Vagina (tissue), 2 donors: ENCODE measurements around the gene CHMP1B. TPM values are rescaled to one million over a fixed set of nuclear protein-coding genes. Genes with fewer than 3 reads are reported as not detected.

Experiments used
- DNase-seq, 2 donors: peaks; one replicate each; pipeline ENCODE4 v3.0.0-alpha.2; 2017; ENCODE audit errors: extremely low spot score in 2 of 2
- H3K27ac ChIP-seq: fragments of 200-600 bp; sonication (generic); one replicate; pipeline ENCODE4 v1.5.1; 2019
- H3K27me3 ChIP-seq: fragments of 200-600 bp; sonication (generic); one replicate; pipeline ENCODE4 v1.5.1; 2019
- H3K36me3 ChIP-seq, 2 donors: fragments of 200-600 bp; sonication (generic); one replicate each; pipeline ENCODE4 v1.5.1; 2017 to 2019
- H3K4me1 ChIP-seq: fragments of 200-600 bp; sonication (generic); one replicate; pipeline ENCODE4 v1.5.1; 2019
- H3K4me3 ChIP-seq, 2 donors: fragments of 200-600 bp; sonication (generic); 1 replicate in 1 of 2; 2 replicates in 1 of 2; pipeline ENCODE4 v1.5.1; 2016 to 2019
- H3K9me3 ChIP-seq: fragments of 200-600 bp; sonication (generic); one replicate; pipeline ENCODE4 v1.5.1; 2019
- CTCF ChIP-seq, 3 experiments: fragments of 450-650 bp in 2 of 3; fragments of 200-600 bp in 1 of 3; sonication (generic) in 1 of 3; IDR thresholded peaks; one replicate each; pipeline ENCODE4 v1.5.1; 2017 to 2019; ENCODE audit warnings: antibody characterized with exemption in 3 of 3, mild to moderate bottlenecking in 2 of 3, moderate library complexity in 2 of 3
- POLR2A ChIP-seq, 2 donors: fragments of 450-650 bp; IDR thresholded peaks; one replicate each; pipeline ENCODE4 v1.6.1; 2017; ENCODE audit warnings: antibody characterized with exemption in 2 of 2, mild to moderate bottlenecking in 2 of 2, moderate library complexity in 2 of 2
- POLR2AphosphoS5 ChIP-seq, 2 donors: sonication (generic); formaldehyde crosslinking; IDR thresholded peaks; one replicate each; pipeline ENCODE4 v1.9.0; 2017; ENCODE audit warnings: antibody characterized with exemption in 2 of 2, mild to moderate bottlenecking in 2 of 2, low read depth in 1 of 2; ENCODE audit not compliant: insufficient read depth in 1 of 2
- intact Hi-C: fragments of 100-400 bp; cut with DNase I; formaldehyde crosslinking; loops from one replicate; pipeline ENCODE4 v1.15.1; 2023
- total RNA-seq: library from RNA; depleted of rRNA; stranded (reverse); fragments of >200 nt; gene quantifications from one replicate; pipeline ENCODE4 v1.2.3, GENCODE V29; 2016

Gene CHMP1B
- total RNA-seq, 1 donor from 2014 or later: 44.7 TPM

GRCh38 chr18:11872479-11873136 is 21.4 kb downstream of the CHMP1B start:
- Histone ChIP-seq H3K4me3 (no peak overlapping the region), H3K9me3 (no peaks in the 10 kb centered on the region), H3K27me3 (no peaks in the 10 kb centered on the region), H3K4me1 (no peaks in the 10 kb centered on the region), H3K36me3 (peaks cover 0 to 14% of the 10 kb centered on the region in 2 donors), H3K27ac (no peak overlapping the region)
- intact Hi-C loops: no loop called here
- no peak for DNase-seq
- TF ChIP-seq POLR2AphosphoS5 (IDR thresholded peaks at IDR 0.05; ENCODE audit: insufficient read depth in 1 of 2, low read depth in 1 of 2) (no peak), POLR2A (IDR thresholded peaks at IDR 0.05) (no peak), CTCF (IDR thresholded peaks at IDR 0.05) (no peak)

- intact Hi-C loops: no loop called here
- no peak for TF ChIP-seq POLR2AphosphoS5 (IDR thresholded peaks at IDR 0.05; ENCODE audit: insufficient read depth in 1 of 2, low read depth in 1 of 2)
- no peak for TF ChIP-seq POLR2A (IDR thresholded peaks at IDR 0.05)
- no peak for TF ChIP-seq CTCF (IDR thresholded peaks at IDR 0.05)
- peaks cover 0 to 10% of the 10 kb centered on the region in 2 donors for H3K36me3 ChIP-seq
Observed at GRCh38 chr18:11873670-11874340, 22.6 kb downstream of the CHMP1B start.

GRCh38 chr18:11874676-11875075 is 23.5 kb downstream of the CHMP1B start:
- TF ChIP-seq POLR2AphosphoS5 (IDR thresholded peaks at IDR 0.05; ENCODE audit: insufficient read depth in 1 of 2, low read depth in 1 of 2) (no peak), POLR2A (IDR thresholded peaks at IDR 0.05) (no peak), CTCF (IDR thresholded peaks at IDR 0.05) (no peak)
- Histone ChIP-seq H3K9me3 (no peaks in the 10 kb centered on the region), H3K27me3 (no peaks in the 10 kb centered on the region), H3K4me1 (no peaks in the 10 kb centered on the region), H3K27ac (no peak overlapping the region), H3K4me3 (no peak overlapping the region), H3K36me3 (peaks cover 0 to 5% of the 10 kb centered on the region in 2 donors)
- no peak for DNase-seq
- intact Hi-C loops: no loop called here

More at GRCh38 chr18:11873670-11874340, 22.6 kb downstream of the CHMP1B start:
- no peak overlapping the region for H3K4me3 ChIP-seq
- no peaks in the 10 kb centered on the region for H3K27me3 ChIP-seq
- DNase-seq: no peak
- H3K4me1 ChIP-seq: no peaks in the 10 kb centered on the region
- no peak overlapping the region for H3K27ac ChIP-seq
- H3K9me3 ChIP-seq: no peaks in the 10 kb centered on the region

GRCh38 chr18:11877497-11878135 is 26.4 kb downstream of the CHMP1B start:
- intact Hi-C loops: no loop called here
- H3K4me3 ChIP-seq: no peak overlapping the region
- H3K27ac ChIP-seq: no peak overlapping the region
- H3K4me1 ChIP-seq: no peaks in the 10 kb centered on the region
- no peaks in the 10 kb centered on the region for H3K27me3 ChIP-seq
- peaks cover 0 to 5% of the 10 kb centered on the region in 2 donors for H3K36me3 ChIP-seq
- TF ChIP-seq CTCF (IDR thresholded peaks at IDR 0.05) (no peak), POLR2A (IDR thresholded peaks at IDR 0.05) (no peak)
- H3K9me3 ChIP-seq: no peaks in the 10 kb centered on the region
- DNase-seq: no peak
